ENCODE data around the gene ZNF205. TPM values are rescaled to one million over a fixed set of nuclear protein-coding genes. Genes with fewer than 3 reads are reported as not detected.

ZNF205 gene
- total RNA-seq, 1 donor from 2014 or later: 15.4 TPM

DNA sequence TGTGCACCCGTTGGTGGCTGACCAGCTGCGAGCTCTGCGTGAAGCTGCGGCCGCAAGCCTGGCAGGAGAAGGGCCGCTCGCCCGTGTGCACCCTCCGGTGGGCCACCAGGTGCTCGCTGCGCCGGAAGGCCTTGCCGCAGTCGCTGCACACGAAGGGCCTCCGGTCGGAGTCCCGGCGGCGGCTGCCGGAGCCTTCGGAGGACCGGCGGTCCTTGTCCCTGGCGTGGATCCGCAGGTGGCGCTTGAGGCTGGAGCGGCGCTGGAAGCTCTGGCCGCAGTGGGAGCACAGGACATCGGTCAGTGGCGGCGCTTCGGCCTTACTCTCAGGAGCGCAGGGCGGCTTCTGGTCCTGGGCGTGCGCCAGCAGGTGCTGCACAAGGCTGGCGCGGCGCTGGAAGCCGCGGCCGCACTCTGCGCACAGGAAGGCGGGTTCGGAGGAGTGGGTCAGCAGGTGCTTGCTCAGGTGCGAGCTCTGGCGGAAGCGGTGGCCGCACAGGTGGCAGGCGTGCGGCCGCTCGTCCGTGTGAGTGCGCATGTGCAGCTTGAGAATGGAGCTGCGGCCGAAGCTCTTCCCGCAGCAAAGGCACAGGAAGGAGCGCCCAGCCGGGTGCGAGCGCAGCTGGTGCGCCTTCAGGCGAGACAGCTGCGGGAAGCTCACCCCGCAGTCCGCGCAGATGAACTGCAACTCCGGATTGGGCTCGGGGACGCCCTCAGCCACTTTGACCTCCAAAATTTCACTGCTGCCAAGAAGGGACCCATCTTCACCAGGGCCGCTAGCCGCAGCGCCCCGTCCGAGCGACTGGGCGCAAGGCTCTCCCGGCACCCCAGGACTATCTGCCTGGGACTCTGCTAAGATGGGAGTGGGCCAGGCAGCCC lies 22.4 kb upstream of the ZNF205 start:
- H3K9me3 ChIP-seq (ENCODE audit: insufficient read depth, low read depth, low read length): no peaks in the 10 kb centered on the region
- no peaks in the 10 kb centered on the region for H3K4me1 ChIP-seq (ENCODE audit: insufficient read depth, low read length)
- DNase-seq (ENCODE audit: low read depth): no peak
- no peaks in the 10 kb centered on the region for H4K20me1 ChIP-seq (ENCODE audit: insufficient read depth, low read length)
- Mint-ChIP-seq H3K27me3 (ENCODE audit: low read depth, unreplicated experiment) (peaks cover 21% of the 10 kb centered on the region), H3K36me3 (ENCODE audit: low read depth, unreplicated experiment) (no peaks in the 10 kb centered on the region), H3K4me1 (ENCODE audit: low read depth, unreplicated experiment) (peaks cover 8% of the 10 kb centered on the region), H3K27ac (ENCODE audit: unreplicated experiment) (no peak overlapping the region), H3K4me3 (ENCODE audit: unreplicated experiment) (no peak overlapping the region), H3K9me3 (ENCODE audit: unreplicated experiment) (peaks cover 2% of the 10 kb centered on the region)
- no peak overlapping the region for H2AFZ ChIP-seq (ENCODE audit: low read depth, low read length)
- H3K4me3 ChIP-seq (ENCODE audit: insufficient read depth, low read depth, low read length): no peak overlapping the region
- no peak overlapping the region for H3K9ac ChIP-seq (ENCODE audit: low read length)
- H3K27ac ChIP-seq (ENCODE audit: low read depth, low read length): no peak overlapping the region
- no peak overlapping the region for H3K4me2 ChIP-seq (ENCODE audit: low read length)
- TF ChIP-seq, protein P1, sequence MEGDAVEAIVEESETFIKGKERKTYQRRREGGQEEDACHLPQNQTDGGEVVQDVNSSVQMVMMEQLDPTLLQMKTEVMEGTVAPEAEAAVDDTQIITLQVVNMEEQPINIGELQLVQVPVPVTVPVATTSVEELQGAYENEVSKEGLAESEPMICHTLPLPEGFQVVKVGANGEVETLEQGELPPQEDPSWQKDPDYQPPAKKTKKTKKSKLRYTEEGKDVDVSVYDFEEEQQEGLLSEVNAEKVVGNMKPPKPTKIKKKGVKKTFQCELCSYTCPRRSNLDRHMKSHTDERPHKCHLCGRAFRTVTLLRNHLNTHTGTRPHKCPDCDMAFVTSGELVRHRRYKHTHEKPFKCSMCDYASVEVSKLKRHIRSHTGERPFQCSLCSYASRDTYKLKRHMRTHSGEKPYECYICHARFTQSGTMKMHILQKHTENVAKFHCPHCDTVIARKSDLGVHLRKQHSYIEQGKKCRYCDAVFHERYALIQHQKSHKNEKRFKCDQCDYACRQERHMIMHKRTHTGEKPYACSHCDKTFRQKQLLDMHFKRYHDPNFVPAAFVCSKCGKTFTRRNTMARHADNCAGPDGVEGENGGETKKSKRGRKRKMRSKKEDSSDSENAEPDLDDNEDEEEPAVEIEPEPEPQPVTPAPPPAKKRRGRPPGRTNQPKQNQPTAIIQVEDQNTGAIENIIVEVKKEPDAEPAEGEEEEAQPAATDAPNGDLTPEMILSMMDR (IDR thresholded peaks at IDR 0.05; ENCODE audit: insufficient read depth, low read depth, low read length): no peak
- no peak for TF ChIP-seq EZH2 (IDR thresholded peaks at IDR 0.05; ENCODE audit: insufficient read depth, low read length)
- H3K36me3 ChIP-seq (ENCODE audit: insufficient read depth, low read length): no peaks in the 10 kb centered on the region
- no peak for FAIRE-seq
- peaks cover 6% of the 10 kb centered on the region for H3K27me3 ChIP-seq (ENCODE audit: insufficient read depth, low read length)
- no peaks in the 10 kb centered on the region for H3K79me2 ChIP-seq (ENCODE audit: insufficient read depth, low read length)

DNA sequence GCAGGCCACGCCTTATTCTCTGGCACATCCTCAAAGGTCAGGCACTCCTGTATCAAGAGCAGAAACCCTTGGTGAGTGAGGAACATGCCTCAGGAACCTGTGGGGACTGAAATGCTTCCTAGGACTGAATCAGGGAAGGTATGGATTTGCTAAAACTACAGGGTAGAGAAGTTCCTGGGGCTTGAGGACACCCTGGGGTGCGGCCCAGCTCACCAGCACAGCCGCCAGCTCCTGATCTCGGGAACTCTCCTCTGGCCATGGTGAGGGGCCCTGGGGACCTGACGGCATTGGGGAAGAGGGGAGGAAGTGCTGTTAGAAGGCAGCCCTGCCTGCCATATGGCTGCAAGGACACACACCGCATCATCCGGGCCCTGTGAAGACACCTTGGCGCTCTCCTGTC lies 20.8 kb upstream of the ZNF205 start:
- H3K27me3 ChIP-seq (ENCODE audit: insufficient read depth, low read length): peaks cover 6% of the 10 kb centered on the region
- H3K4me1 ChIP-seq (ENCODE audit: insufficient read depth, low read length): no peaks in the 10 kb centered on the region
- H2AFZ ChIP-seq (ENCODE audit: low read depth, low read length): no peak overlapping the region
- FAIRE-seq (no peak), DNase-seq (ENCODE audit: low read depth) (no peak)
- Mint-ChIP-seq H3K4me3 (ENCODE audit: unreplicated experiment) (no peak overlapping the region), H3K27ac (ENCODE audit: unreplicated experiment) (no peak overlapping the region), H3K4me1 (ENCODE audit: low read depth, unreplicated experiment) (peaks cover 8% of the 10 kb centered on the region), H3K27me3 (ENCODE audit: low read depth, unreplicated experiment) (peaks cover 21% of the 10 kb centered on the region), H3K9me3 (ENCODE audit: unreplicated experiment) (no peaks in the 10 kb centered on the region), H3K36me3 (ENCODE audit: low read depth, unreplicated experiment) (no peaks in the 10 kb centered on the region)
- no peak overlapping the region for H3K9ac ChIP-seq (ENCODE audit: low read length)
- H3K27ac ChIP-seq (ENCODE audit: low read depth, low read length): no peak overlapping the region
- H3K4me2 ChIP-seq (ENCODE audit: low read length): no peak overlapping the region
- no peaks in the 10 kb centered on the region for H4K20me1 ChIP-seq (ENCODE audit: insufficient read depth, low read length)
- H3K9me3 ChIP-seq (ENCODE audit: insufficient read depth, low read depth, low read length): no peaks in the 10 kb centered on the region
- no peaks in the 10 kb centered on the region for H3K79me2 ChIP-seq (ENCODE audit: insufficient read depth, low read length)
- no peak overlapping the region for H3K4me3 ChIP-seq (ENCODE audit: insufficient read depth, low read depth, low read length)
- TF ChIP-seq EZH2 (IDR thresholded peaks at IDR 0.05; ENCODE audit: insufficient read depth, low read length): no peak
- no peaks in the 10 kb centered on the region for H3K36me3 ChIP-seq (ENCODE audit: insufficient read depth, low read length)

DNA sequence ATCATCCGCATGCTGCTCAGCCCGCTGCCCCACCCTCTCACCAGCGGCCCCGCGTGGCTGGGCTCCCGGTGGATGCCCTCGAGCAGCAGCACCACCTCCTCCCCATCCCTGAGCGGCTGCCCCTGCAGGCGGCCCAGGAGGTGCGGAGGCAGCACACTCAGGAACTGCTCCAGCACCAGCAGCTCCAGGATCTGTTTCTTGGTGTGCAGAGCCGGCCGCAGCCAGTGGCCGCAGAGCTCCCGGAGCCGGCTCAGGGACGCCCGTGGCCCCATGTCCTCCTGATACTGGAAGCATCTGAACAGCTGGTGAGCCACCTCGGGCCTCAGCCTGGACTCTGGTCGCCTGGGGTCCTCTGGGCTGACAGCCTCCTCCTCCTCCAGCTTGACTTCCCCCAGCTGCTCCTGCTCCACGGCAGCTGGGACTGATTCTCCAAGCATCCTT lies 19.9 kb upstream of the ZNF205 start:
- DNase-seq (ENCODE audit: low read depth) (no peak), FAIRE-seq (no peak)
- no peak overlapping the region for H2AFZ ChIP-seq (ENCODE audit: low read depth, low read length)
- Mint-ChIP-seq H3K36me3 (ENCODE audit: low read depth, unreplicated experiment) (no peaks in the 10 kb centered on the region), H3K9me3 (ENCODE audit: unreplicated experiment) (no peaks in the 10 kb centered on the region), H3K4me3 (ENCODE audit: unreplicated experiment) (no peak overlapping the region), H3K27me3 (ENCODE audit: low read depth, unreplicated experiment) (peaks cover 21% of the 10 kb centered on the region), H3K27ac (ENCODE audit: unreplicated experiment) (no peak overlapping the region), H3K4me1 (ENCODE audit: low read depth, unreplicated experiment) (peaks cover 7% of the 10 kb centered on the region)
- no peak overlapping the region for H3K27ac ChIP-seq (ENCODE audit: low read depth, low read length)
- no peak overlapping the region for H3K9ac ChIP-seq (ENCODE audit: low read length)
- H3K36me3 ChIP-seq (ENCODE audit: insufficient read depth, low read length): no peaks in the 10 kb centered on the region
- no peaks in the 10 kb centered on the region for H3K79me2 ChIP-seq (ENCODE audit: insufficient read depth, low read length)
- no peak overlapping the region for H3K4me2 ChIP-seq (ENCODE audit: low read length)
- H3K27me3 ChIP-seq (ENCODE audit: insufficient read depth, low read length): peaks cover 9% of the 10 kb centered on the region
- H3K4me1 ChIP-seq (ENCODE audit: insufficient read depth, low read length): no peaks in the 10 kb centered on the region
- H3K4me3 ChIP-seq (ENCODE audit: insufficient read depth, low read depth, low read length): no peak overlapping the region
- H4K20me1 ChIP-seq (ENCODE audit: insufficient read depth, low read length): no peaks in the 10 kb centered on the region
- no peaks in the 10 kb centered on the region for H3K9me3 ChIP-seq (ENCODE audit: insufficient read depth, low read depth, low read length)
- TF ChIP-seq, protein P1 (IDR thresholded peaks at IDR 0.05; ENCODE audit: insufficient read depth, low read depth, low read length): no peak
- no peak for TF ChIP-seq EZH2 (IDR thresholded peaks at IDR 0.05; ENCODE audit: insufficient read depth, low read length)
